ENCODE data around the gene MRPS12.

DNA sequence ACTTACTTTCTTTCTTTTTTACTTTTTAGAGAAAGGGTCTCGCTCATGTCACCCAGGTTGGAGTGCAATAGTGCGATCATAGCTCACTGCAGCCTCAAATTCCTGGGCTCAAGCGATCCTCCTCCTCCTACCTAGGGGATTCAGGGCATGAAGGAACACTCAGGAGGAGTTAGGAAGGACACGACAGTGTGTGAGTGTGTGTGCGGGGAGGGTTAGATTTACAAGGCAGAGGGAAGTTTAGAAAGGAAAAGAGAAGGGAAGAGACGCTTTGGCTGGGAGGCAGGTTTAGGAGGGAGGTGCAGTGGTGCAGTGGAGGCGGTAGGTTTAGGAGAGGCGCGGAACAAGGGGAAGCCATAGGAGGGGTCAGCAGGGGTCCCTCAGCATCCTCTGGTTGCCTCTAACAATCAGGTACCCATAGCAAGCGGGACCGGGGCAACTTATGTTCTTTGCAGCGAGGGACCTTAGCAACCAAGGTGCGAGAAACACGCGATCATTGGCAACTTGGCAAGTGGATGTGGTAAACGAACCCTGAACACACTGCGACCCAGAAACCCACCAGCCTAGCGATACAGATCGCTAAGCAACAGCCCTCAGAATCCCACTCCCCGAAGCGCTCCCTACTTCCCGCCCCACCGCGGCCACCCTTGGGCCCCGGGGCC, 31.8 kb upstream of the MRPS12 start:
- TF ChIP-seq POLR2A (IDR thresholded peaks at IDR 0.05) = no peak
- TF ChIP-seq, protein P1, sequence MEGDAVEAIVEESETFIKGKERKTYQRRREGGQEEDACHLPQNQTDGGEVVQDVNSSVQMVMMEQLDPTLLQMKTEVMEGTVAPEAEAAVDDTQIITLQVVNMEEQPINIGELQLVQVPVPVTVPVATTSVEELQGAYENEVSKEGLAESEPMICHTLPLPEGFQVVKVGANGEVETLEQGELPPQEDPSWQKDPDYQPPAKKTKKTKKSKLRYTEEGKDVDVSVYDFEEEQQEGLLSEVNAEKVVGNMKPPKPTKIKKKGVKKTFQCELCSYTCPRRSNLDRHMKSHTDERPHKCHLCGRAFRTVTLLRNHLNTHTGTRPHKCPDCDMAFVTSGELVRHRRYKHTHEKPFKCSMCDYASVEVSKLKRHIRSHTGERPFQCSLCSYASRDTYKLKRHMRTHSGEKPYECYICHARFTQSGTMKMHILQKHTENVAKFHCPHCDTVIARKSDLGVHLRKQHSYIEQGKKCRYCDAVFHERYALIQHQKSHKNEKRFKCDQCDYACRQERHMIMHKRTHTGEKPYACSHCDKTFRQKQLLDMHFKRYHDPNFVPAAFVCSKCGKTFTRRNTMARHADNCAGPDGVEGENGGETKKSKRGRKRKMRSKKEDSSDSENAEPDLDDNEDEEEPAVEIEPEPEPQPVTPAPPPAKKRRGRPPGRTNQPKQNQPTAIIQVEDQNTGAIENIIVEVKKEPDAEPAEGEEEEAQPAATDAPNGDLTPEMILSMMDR (IDR thresholded peaks at IDR 0.05) = no peak
